Stimulated activated CD4-positive, alpha-beta T cell treated with anti-CD3 and anti-CD28 coated beads, Interleukin-2, amount 100 ng/mL, for 48 hours (primary cell): ENCODE measurements around the gene SOS1.
"Not testable (repeated sequence)": the region's sequence is repeated elsewhere in the genome, so short reads cannot be mapped to it uniquely, and the experiment has no call there.

Source experiments
- DNase-seq, 2 donors: peaks; one replicate each; pipeline ENCODE4 v3.0.0-alpha.2; 2020

The SOS1 gene

GRCh38 chr2:39099310-39099869, 21.5 kb downstream of the SOS1 start:
- no peak for DNase-seq

DNA sequence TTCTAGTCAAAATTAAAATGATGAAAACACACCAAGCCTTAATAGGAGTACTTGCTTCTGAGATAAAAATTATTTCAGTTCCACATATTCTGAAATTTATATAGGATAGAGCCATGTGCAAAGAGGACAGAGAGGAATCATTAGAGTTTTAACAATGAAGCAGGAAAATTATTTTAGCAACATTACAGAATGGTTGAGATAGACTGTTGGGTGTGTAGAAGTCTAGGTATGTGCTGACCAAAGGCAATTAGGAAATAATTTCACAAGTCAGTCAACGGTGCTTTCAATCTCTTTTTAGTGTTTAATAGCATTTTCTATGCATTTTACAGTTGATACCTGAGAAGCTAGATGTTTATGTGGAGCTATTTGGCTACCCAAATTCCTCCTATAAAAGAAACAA, 25.2 kb downstream of the SOS1 start:
- DNase-seq = no peak

- no peak for DNase-seq
Measured at GRCh38 chr2:39094717-39095363, 26.0 kb downstream of the SOS1 start.

DNA sequence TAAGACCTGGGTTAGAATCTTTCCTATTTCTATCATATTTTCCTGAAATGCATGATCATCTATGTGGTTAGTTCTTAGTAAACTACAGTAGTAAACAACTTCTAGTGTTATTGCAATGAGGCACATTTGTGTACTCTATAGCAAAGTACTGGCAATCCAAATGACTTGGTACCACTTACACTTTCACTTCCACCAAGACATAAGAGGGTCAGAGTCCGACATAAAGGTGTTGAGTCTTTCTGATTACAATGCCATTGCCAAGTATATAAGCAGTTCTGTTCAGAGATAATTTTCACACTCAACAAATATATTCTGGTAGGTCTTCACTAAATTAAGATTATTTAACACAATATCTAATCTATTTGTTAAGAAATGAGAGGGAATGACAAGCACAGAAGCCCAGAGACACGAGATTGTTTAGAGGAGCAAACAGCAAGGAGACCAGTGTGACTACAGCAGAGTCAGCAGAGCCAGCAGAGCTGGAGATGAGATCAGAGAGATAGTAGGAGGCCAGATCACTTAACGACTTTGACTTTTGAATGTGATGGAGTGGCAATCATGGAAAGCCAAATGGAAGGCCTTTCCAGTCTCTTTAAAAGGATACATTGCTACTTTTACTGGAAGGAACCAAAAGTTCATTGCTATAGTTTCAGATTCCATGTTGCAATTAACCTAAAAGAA, 27.5 kb downstream of the SOS1 start:
- no peak for DNase-seq

DNA sequence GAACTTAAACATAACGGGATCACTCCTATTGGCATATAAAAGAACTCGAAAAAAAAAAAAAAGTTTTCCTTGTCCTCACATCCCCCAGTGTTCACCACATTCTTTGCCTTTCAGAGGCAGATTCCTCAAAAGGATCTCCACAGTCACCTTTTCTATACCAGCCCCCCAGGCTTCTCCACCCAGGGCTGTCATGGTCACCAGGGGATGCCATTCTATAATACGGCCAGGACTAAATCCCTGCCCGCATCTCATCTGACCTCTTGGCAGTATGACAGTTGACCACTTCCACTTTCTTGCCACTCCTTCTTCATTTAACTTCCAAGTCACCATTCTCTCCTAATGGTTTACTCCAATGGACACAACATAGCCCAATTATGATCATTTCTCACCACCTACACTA, 29.3 kb downstream of the SOS1 start:
- DNase-seq = no peak

DNA sequence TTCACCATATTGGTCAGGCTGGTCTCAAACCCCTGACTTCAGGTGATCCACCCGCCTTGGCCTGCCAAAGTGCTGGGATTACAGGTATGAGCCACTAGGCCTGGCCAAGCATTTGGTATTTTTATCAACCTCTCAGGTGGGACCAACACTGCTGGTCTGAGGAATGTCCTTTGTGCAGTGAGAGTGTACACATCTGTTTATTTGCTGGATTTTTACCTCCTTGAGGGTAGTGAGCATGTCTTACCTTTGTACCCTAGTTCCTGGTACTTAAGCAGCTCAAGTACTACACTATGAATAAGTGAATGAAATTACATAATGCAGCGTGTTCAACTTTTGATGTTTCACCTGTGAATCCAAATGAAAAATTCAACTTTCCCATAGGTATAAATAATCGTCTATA, 29.8 kb downstream of the SOS1 start:
- no peak for DNase-seq

- DNase-seq = no peak
Measured at GRCh38 chr2:39080152-39080551, 40.7 kb downstream of the SOS1 start.

DNA sequence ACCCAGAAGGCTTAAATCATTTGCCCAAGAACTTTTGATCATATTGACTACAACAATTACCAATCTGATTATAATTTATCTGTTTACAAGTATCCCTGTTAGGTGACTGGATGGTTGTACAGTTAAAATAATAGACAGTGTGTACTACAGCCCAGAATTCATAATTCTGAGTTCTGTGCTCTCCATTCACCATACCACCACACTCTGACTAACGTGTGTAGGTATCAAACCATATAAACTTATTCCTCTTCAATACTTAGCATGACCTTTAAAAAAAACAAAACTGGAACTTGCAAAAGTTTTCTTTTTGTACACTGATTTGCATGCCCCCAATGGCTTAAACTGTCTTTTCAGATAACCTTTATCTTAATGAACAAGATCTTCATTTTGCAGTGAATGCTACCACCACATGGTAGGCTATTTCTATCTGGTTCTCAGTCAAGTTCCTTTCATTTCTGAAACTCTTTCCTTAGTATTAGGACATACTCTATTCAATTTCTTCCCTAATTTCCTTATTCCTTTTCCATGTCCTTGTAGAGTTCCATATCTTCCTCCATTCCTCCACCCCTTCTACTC, 50.9 kb downstream of the SOS1 start:
- no peak for DNase-seq

- DNase-seq = no peak
Measured at GRCh38 chr2:39069136-39069515, 51.7 kb downstream of the SOS1 start.

- no peak for DNase-seq
Measured at GRCh38 chr2:39068299-39069135, 52.3 kb downstream of the SOS1 start.

DNA sequence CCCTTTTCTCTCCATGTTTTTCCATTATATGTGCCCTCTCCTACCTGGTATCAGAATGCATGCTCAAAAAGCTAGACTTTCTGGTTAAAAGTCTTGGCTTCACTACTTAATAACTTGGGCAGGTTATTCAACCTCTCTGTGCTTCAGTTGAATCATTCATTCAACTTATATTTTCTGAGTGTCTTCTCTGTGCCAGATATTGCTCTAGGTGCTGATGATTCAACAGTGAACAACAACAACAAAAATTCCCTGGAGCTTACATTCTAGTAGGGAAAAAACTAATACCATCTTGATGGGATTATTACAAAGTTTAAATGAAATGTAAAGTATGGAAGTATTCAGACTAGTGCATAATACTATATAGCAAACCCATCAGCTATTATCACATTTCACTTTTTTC, 55.2 kb downstream of the SOS1 start:
- DNase-seq = no peak

DNA sequence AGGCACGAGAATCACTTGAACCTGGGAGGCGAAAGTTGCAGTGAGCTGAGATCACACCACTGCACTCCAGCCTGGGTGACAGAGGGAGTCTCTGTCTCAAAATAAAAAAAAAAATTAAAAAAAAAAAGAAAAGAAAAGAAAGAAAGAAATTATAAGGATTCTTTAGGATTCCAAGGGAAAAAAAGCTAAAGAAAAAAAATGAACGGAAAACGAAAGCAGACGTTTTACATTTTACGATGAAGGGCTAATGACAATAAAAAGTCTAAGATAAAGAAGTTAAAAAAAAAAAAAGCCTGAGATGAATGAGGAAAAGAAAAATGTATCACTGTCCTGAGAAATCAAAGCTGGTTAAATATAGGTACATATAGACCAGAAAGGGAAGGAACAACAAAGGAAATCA, 58.5 kb downstream of the SOS1 start:
- no peak for DNase-seq

DNA sequence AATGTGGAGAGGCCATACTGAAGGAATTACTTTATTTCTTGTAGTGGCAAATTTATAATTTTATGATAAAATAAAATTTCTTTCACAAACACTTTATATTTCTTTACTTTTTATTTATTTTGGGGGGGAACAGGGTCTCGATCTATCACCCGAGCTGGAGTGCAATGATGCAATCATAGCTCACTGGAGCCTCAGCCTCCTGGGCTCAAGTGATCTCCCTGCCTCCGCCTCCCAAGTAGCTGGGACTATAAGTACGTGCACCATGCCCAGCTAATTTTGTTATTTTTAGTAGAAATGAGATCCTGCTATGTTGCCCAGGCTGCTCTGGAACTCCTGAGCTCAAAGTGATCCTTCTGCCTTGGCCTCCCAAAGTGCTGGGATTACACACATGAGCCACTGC, 59.6 kb downstream of the SOS1 start:
- no peak for DNase-seq

DNA sequence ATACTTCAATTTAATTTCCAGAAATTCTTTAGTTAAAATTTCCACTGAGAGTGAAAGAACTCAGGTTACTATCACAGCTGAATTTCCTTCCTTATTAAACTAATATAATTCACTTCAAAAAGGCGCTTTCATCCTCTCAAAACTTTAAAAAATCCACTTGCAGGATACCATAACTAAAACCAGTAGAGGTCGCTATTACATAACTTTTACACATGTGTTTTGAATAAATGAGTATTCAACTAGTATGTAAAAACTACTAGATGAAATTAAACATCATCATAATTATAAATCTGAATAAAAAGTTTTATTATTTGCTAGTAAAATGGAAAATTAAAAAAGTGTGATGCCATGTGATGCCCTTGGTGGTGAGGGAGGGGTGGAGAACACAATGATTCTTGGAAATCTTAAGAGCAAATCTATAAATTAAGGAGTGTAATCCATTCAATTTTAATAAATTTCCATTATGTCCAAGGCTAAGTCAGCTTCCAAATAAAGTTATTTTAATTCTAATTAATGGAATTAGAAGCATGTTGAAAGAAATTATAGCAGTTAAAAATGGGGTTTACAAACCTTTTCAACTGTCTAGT, 61.4 kb downstream of the SOS1 start:
- DNase-seq = no peak

DNA sequence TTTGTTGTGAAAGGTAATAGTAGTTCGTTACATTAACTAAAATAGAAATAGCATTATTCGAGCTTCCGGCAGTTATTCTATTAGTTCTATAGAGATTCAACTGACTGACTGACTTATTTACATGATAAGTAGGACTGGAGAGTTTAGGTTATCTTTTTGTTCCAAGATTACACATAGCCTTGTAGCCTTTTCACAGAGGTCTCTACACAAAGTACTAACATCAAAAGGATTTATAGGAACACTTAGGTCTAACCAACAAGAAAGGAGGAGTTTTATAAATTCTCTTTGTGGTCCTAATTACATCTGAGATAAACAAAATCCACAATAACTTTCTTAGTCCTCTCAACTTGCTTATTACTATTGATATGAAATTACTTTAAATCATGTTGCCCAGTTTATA, 62.8 kb downstream of the SOS1 start:
- no peak for DNase-seq

GRCh38 chr2:39052665-39053064, 68.2 kb downstream of the SOS1 start:
- DNase-seq = not testable (repeated sequence)

DNA sequence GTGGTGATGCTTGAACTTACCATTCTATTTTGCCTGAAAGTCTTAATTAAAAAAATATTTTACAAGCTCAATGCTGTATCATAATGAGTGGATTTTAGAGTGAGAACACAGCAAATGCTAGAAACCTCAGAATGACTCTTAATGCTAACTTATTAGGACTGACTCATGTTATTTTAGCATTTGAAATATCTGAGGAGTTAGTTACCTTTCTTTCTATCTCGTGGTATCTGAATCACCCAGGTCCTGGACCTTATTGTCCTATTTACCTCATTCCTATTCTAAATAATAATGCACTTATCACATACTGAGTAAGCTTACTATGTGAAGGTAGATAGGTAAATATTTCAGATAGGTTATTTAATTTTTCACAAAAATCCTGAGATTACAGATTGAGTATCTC, 70.7 kb downstream of the SOS1 start:
- DNase-seq = no peak

GRCh38 chr2:39039072-39039471, 81.8 kb downstream of the SOS1 start:
- DNase-seq = no peak

DNA sequence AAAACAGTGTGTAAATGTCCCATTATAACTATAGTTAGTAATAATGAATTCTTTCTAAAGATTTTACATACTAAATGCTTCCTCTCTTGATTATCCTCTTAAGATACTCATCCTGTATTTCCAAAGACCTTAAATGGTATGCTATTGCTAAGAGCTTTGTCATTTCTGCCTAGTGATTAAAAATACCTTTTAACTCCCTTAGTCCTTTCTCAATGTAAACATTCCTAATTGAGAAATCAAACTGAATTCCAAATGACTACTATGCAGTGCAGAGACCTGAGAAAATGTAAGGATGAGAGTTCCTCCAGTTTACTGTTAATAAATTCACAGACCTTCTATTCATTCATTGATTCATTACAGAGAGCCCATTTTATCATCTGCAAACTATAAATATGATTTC, 86.9 kb downstream of the SOS1 start:
- no peak for DNase-seq

- DNase-seq = no peak
Measured at GRCh38 chr2:39027421-39027820, 93.4 kb downstream of the SOS1 start.

DNA sequence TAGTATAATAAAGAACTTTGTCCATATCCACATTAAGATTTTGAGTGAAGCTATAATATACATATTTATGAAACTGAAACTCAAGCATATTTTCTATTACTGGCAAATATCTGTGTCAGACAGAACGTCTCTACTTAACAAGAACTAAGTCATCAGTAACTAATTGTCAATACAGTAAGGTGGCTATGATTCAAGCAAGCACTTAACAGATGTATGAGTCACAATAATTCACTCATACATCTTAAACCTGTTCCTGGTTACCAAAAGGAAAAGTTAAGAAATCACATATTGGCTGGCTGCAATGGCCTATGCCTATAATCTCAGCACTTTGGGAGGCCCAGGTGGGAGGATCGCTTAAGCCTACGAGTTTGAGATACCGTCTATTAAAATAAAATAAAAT, 96.0 kb downstream of the SOS1 start:
- DNase-seq = no peak

DNA sequence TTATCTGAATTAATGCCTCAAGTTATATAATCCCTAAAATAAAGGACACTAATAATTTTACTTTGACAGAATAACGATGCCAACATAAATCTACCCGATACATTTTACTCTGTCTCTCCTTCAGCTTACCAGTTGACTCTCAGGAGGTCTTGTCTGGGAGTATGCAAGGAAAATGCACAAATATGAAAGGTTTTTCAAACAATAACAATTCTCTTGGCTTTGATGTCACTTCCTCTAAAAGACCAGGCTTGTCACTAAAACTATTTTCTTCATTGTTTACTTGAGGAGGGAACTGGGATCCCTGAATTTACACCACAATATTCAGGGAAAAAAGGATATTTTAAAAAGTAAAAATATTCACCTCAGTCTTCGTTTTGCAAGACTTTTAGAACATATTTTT, 97.2 kb downstream of the SOS1 start:
- DNase-seq = no peak

- DNase-seq = no peak
Measured at GRCh38 chr2:39022642-39023235, 98.1 kb downstream of the SOS1 start.
